Stimulated activated CD4-positive, alpha-beta T cell treated with anti-CD3 and anti-CD28 coated beads, Interleukin-1b, Interleukin-23, amount 100 ng/mL, for 4 hours (primary cell): Measurements from ENCODE around the gene OPN5.
"Not testable (repeated sequence)": the region's sequence is repeated elsewhere in the genome, so short reads cannot be mapped to it uniquely, and the experiment has no call there.

Source experiments
- DNase-seq, 2 donors: peaks; one replicate each; pipeline ENCODE4 v3.0.0-alpha.2; 2020; ENCODE audit warnings: low read depth in 2 of 2

Gene OPN5, protein sequence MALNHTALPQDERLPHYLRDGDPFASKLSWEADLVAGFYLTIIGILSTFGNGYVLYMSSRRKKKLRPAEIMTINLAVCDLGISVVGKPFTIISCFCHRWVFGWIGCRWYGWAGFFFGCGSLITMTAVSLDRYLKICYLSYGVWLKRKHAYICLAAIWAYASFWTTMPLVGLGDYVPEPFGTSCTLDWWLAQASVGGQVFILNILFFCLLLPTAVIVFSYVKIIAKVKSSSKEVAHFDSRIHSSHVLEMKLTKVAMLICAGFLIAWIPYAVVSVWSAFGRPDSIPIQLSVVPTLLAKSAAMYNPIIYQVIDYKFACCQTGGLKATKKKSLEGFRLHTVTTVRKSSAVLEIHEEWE

DNA sequence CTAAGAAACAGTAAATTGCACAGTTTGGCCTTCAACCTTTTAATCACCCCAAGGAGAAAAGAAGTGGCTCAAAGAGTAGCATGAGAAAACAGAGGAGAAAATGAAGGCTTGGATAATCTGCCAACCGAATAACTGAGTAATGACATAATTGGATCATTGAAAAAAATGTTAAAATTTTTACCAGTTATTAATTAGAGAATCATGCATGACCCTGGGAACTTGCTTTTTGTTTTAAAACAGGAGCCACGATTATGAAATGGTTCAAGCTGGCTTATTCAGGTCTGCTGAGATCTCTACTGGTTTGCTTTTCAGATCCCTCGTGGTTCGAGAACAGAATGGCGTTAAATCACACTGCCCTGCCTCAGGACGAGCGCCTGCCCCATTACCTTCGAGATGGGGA lies at the start of gene OPN5:
OPN5 (plus strand) TSS at position 301 of the 400 bp plus-strand sequence; CDS start at position 336, 35 bp downstream.
- no peak for DNase-seq

DNA sequence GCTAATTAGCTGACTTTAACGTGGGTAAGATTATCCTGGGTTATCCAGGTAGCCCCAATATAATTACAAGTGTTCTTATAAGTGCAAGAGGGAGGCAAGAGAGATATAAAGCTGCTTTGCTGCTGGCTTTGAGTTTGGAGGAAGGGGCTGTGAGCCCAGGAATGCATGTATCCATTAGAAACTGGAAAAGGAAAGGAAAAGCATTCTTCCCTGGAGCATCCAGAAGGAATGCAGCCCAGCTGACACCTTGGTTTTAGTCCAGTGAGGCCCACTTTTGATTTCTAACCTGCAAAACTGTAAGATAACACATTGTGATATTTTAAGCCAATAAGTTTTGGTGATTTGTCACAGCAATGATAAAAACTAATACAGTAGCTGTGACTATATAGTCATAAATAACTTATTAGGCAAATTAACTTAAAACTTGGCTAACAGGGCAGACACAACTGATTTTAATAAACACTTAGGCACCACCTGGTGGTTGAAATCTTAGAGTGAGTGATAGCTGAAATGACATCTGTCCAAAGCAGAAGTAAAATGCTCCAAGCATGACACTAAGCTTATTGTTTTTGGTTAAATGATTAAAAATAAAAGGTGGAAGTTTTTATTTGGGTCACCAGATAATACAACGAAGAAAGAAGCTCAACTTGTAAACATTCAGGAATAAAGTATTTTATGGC lies 47.8 kb upstream of the OPN5 start:
- no peak for DNase-seq

DNA sequence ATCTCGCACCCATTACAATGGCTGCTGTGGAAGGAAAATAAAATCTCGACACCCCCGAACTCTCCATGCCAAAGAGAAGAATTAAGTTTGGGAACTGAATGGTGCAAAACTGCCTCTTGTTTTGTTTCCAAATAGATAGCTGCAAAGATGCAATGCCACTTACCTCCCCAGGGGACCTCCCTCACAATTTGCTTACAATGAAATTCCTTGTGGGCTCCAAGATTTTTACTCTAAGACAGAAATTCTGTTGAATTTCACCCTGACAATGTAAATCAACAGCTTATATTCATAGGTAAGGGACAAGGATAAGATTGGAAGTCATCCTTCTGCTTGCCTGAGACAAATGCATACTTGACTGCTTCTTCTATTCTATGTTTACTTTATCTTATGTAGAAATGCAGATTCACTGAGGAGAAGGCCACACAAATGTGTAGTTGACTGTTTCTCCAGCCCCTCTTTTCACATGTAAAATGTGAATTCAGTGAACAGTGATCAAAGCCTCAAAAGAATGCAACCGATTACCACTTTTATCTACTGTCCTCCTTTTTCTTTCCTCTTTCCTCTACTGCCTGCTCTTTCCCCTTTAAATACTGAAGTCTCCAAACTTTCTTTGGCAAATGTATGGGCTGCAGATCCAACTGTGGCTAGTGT lies 46.9 kb upstream of the OPN5 start:
- no peak for DNase-seq

DNA sequence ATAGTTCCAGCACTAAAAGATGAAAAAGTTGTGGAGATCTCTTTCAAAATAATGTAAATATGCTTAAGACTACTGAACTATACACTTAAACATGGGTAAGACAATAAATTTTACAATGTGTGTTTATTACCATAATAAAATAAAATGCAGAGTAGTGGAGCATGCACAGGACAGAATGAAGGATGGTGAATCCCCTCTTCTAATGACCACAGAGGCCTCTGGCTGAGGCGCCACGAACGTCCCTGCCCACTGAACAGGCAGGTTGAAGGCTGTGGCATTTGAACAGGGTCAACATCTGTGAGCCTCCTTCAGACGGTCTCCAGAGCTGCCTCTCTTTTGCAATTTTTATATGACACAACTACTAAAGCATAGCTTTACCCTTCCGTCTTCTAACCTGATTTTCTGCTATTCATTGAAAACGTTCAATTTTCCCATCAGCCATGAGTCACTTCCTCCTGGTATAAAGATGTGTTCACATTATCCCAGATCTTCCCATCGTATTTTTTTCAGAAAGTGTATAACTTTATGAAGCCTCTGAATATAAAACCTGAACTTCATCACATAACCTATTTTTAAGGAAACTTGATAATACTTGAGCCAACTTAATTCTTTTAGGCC lies 45.6 kb upstream of the OPN5 start:
- no peak for DNase-seq

DNA sequence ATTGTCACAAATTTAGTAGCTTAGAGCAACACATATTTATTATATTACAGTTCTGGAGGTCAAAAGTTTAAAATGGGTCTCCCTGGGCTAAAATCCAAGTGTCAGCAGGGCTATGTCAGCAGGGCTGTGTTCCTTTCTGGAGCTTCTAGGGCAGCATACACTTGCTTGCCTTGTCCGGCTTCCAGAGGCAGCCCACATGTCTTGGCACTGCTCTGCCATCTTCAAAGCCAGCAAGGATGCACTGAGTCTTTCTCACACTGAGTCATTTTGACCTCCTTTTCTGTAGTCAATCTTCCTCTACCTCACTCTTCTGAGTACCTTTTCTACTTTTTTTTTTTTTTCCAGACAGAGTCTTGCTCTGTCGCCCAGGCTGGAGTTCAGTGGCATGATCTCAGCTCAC lies 44.4 kb upstream of the OPN5 start:
- DNase-seq = no peak

DNA sequence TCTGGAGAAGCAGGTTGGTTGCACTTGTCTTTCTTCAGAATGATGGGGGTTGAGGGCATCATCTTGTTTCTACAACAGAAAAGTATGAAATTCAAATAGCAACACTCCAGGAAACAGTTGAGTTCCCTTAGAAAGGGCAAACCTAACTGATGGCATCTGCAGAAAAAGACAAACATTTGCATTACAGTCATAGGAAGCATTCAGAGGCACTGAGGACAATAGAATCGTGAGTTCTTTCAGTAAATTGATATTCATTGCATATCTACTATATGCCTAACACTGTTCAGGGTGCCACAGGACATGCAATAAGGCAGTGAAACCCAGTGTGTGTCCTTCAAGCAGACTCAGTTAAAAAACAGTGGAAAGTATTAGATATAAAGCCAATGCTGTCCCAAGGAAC lies 41.1 kb upstream of the OPN5 start:
- DNase-seq = no peak

DNA sequence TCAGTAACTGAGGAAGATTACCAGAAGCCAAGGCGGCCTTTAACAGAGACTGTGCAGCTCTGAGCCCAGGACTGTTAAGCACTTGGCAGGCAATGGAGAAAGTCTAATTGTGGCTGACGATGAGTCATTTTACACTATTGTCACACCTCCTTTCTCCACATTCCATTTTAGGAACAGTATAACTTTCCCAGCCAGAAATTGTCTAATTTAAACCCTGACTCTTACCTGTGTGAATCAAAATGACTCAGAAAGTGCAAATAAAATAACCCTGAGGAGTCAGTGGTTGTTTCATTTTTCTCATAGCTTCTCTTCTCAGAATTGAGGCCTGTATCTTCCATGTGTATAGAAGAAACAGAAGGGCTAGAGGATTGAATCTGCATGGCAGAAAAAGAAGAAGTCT lies 40.0 kb upstream of the OPN5 start:
- DNase-seq = no peak

DNA sequence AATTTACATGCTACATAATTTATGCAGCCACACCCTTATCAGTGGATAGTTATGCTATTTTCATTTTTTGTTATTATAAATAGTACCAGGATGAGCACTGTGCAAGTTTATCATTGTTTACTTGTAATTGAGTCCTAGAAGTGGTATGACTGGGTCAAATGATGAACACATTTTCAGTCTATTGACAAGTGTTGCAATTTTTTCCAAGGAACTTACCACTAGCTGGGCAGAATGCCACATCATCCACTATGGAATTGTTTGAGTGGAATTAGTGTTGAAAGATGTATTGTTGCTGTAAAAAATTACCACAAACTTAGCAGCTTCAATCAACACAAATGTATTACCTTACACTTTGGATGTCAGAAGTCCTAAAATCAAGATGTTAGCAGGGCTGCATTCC lies 38.1 kb upstream of the OPN5 start:
- no peak for DNase-seq

DNA sequence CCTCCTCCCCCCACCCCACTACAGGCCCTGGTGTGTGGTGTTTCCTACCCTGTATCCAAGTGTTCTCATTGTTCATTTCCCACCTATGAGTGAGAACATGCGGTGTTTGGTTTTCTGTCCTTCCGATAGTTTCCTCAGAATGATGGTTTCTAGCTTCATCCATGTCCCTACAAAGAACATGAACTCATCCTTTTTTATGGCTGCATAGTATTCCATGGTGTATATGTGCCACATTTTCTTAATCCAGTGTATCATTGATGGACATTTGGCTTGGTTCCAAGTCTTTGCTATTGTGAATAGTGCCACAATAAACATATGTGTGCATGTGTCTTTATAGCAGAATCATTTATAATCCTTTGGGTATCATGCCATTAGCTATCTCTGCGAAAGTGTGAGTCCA lies 36.6 kb upstream of the OPN5 start:
- DNase-seq = not testable (repeated sequence)

DNA sequence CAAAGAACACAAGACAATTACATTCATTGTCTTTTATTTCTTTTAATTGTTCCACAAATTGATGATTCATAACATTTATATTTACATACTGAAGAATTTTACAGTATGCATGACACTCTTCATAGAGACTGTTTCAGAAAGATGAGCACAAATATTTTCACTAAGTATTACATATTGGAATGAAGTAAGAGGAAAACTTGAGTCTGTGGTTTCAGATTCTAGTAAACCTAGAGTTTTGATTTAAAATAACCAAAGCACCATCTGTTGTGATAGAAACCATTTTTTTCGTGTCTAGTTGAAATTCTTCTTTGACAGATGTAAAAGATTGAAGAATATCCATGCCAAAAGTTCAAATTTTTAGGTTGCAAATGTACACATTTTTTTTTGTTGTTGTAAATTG lies 32.1 kb upstream of the OPN5 start:
- no peak for DNase-seq

DNA sequence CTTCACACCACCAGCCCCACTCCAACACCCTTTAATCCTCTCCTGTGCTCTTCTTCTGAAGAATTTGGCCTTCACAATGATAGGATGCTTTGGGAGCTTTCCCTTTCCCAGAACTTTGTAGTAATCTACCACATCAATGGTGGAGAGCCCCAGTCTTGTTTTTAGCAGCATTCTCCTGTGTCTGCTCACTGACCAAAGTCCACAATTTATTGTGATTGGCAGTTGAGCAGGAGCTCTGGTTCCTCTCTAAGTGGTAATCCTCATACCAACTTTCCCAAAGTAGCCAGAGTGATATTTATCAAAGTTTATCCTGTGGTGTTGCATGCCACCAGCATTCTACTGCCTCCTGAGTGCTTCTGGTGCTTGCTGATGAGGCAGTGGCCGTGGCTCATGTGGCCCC lies 29.0 kb upstream of the OPN5 start:
- DNase-seq = no peak

DNA sequence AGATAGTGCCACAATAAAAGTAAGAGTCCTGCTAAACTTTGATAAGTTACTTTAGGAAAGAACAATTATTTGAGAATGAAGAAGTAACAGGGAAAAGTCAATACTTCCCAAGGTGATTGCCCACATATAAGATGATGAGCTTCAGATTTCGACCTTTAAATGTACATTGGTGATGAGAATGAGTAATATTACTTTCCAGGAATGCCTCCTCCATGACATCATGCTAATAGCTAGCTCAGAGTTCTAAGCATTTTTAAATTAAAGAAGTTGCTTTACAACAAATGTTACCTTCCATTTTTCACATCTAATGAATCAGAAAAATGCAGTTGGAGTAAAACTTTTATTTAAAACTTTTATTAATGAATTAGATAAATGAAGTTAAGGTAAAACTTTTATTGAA lies 22.5 kb upstream of the OPN5 start:
- no peak for DNase-seq

DNA sequence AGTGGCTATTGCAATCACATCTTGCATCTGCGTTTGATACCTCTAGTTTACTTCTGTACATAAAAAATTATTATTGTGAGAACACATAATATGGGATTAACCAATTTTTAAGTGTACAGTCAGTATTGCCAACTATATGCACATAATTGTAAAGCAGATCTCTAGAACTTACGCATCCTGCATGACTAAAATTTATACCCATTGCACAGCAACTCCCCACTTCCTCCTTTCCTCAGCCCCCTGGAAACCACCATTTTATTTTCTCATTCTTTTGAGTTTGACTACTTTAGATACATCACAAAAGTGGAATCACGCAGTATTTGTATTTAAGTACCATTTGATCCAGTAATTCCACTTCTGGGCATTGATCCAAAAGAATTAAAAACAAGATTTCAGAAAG lies 19.3 kb upstream of the OPN5 start:
- no peak for DNase-seq

DNA sequence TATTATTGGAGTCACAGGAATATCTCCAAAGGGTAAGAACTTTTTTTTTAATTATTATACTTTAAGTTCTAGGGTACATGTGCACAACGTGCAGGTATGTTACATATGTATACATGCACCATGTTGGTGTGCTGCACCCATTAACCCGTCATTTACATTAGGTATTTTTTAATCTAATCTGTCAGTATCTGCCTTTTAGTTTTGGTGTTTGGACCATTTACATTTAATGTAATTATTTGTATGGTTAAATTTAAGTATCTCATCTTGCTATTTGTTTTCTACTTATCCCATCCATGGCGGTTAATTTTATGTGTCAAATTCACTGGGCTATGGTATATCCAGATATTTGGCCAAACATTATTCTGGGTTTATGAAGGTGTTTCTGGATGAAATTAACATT lies 15.4 kb upstream of the OPN5 start:
- no peak for DNase-seq

DNA sequence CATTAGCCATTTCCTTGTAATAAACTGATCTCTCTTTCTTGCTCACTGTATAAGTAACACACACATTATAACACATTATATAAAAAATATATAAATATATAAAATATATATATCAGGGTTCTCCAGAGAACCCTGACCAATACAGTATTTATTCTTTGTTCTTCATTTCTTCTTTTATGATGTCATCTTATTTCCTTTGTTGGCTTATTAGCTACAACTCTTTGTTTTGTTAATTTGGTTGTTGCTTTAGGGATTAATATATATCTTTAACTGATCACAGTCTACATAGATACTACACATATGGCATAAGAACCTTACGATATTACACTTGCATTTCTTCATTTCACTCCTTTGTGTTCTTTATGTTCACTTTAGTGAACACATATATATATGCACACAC lies 14.7 kb upstream of the OPN5 start:
- no peak for DNase-seq

DNA sequence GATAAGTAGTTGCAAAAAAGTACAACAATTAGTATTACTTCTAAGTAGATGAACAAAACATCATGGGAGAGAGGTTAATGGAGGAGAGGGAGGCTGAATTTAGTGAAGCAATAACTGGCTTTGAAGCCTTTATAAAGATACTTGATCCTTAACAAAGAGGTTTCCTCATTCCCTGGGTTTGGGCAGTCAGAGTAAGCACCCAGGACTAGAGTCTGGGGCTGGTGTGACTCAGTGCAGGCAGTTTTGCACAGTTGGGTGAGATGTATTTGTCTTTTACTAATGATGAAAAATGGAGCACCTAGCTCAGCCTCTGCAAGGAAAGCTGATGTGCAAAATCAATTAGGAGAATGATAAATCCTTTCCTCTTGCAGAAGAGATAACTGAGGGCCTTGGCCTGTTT lies 11.8 kb upstream of the OPN5 start:
- no peak for DNase-seq

DNA sequence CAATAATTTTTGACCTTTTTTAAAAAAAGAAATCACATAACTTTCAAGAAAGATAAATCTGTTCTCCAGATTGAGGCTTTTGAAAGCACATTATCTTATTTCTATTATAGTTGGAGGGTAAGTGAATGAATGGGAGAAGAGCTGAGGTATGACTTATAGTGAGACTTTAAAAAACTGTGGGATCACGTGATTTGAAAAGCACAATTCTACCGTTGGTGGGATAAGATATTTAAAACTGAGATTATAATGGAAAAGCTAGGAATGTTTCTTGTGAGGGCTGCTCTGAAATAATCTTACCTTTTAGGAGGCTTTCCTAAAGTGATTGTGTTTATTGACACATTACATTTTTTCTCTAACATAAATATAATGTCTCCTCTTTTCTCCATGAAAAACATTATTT lies 9.5 kb upstream of the OPN5 start:
- no peak for DNase-seq

DNA sequence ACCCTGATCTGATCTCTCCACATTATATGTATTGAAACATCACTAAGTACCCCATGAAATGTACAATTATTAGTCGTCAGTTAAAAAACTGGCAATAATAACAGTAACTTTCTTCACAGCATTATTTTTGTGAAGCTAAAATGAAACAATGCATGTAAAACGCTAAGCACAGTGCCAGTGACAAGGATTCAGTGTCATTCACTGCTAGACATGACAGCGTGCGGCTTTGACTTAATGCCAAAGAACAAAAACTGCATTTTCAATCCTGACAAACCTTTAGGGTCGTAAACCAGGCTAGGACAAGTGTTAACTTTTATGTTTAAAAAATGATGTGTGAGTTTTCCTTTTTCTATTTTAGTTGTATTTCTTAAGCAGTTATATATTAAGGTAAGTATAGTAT lies 8.8 kb upstream of the OPN5 start:
- no peak for DNase-seq

DNA sequence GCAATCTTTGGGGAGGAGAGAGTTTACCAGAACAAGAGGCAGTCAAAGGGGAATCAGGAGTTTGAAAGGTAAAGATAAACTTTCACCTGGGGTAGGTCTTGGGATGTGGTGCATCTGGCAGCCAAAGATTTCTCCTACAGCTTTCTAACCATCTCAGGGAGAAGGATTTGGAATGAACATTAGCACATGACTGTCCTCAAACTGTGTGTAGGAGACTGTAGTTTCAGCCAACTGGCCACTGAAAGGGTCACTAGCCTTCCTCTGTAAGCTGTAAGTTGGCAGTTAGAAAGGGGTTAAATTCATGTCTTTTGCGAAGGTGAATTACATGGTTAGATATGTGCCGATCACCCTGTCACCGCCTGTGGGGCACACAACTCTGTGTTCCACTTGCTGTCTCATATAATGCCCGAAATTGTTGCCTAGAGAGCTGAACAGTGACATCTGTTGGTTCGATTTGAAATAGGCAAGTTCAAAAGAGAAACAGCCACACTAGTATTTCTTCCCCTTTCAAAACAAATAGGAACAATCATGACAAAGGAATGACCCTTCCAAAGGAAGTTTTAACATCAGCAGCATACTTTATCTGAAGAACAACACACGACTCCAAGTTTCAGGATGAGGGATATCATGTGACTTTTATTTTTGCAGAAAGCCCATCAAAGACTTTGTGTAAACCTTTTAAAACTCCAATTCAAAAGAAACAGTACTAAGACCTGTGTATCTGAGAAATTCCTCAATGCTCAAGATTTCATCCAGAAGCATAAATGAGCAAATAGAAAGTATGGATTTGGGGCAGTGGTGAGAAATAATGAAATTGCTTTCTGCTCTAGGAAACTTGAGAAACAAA lies 1.1 kb upstream of the OPN5 start:
- peak; percentile 4 to 5 for DNase-seq

DNA sequence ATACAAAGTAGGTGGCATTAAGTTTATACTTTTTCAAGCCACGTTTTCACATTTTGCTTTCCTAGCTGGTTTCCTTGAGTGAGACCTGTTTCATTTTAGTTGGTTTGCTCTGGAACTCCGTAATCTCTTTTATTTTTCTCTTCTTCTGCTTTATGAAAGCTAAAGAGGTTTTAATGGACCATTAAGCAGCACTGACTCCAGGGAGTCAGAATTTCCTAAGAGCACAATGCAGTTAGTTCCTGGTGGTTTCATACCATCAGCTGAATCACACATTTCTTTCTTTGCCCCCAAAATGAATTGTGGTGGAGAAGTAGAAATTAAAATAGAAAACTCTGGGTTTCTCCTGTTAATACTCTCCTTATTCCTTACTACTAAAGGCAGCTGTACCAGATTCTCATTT lies 3.4 kb downstream of the OPN5 start:
- no peak for DNase-seq

DNA sequence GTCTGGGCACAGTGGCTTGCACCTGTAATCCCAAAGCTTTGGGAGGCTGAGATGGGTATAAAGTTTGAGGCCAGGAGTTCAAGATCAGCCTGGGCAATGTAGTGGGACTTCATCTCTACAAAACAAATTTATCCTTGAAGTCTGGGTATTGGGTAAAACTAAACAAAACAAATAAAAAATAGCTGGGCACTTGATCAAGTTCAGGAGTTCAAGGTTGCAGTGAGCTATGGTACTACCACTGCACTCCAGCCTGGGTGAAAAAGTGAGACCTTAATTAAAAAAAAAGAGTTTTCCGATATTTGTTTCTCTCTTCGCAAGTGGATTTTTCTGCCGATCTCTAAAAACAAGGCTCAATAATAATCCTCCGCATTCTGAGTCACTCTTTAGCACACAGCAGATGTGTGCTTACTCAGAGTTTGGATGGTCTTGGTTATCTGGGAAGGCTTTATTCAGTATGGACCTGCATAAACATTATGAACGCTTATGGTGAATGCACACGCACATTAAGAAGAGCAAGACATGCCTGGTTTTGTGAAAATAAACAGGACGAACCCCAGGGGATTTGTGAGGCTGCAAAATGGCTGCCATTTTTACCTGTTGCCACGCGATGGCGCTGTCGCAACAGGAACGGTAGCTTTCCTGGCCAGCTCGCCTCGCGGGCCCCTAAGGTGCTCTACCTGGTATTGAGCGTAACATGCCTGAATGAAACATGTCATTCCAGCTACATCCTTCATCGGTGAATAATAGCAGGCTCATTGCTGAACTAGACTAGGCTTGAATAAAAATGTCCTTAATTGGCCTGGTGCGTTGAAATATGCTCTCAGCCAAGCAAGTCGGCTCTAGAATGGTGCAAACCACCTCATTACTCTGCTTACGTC lies 6.0 kb downstream of the OPN5 start:
- DNase-seq = peak in 1 of 2 donors; percentile 38
